ENCODE measurements around the gene DEFB128. TPM values are rescaled to one million over a fixed set of nuclear protein-coding genes. Genes with fewer than 3 reads are reported as not detected.
A peak's percentile ranks its signal among the peaks of the same experiment; 100 is the strongest.

Gene DEFB128
- total and polyA plus RNA-seq, 2 donors (not counting 1 experiment from before 2014, with no cell fraction given) = not detected

- H3K27ac ChIP-seq (ENCODE audit: insufficient read depth, low read length) = no peak overlapping the region
- no peak overlapping the region for H3K4me2 ChIP-seq (ENCODE audit: extremely low read depth, insufficient read depth, low read length)
- no peaks in the 10 kb centered on the region for H4K20me1 ChIP-seq (ENCODE audit: control insufficient read depth, extremely low read depth, insufficient read depth, low read length)
- no peaks in the 10 kb centered on the region for H3K4me1 ChIP-seq (ENCODE audit: control insufficient read depth, extremely low read depth, insufficient read depth, low read length)
- no peak overlapping the region for H3K9ac ChIP-seq (ENCODE audit: insufficient read depth, low read length)
- no peak overlapping the region for H2AFZ ChIP-seq (ENCODE audit: low read length)
- H3K79me2 ChIP-seq (ENCODE audit: control insufficient read depth, insufficient read depth, low read length) = no peaks in the 10 kb centered on the region
- TF ChIP-seq EZH2 (IDR thresholded peaks at IDR 0.05; ENCODE audit: low read length, missing control alignments) = no peak
- TF ChIP-seq, protein P1, sequence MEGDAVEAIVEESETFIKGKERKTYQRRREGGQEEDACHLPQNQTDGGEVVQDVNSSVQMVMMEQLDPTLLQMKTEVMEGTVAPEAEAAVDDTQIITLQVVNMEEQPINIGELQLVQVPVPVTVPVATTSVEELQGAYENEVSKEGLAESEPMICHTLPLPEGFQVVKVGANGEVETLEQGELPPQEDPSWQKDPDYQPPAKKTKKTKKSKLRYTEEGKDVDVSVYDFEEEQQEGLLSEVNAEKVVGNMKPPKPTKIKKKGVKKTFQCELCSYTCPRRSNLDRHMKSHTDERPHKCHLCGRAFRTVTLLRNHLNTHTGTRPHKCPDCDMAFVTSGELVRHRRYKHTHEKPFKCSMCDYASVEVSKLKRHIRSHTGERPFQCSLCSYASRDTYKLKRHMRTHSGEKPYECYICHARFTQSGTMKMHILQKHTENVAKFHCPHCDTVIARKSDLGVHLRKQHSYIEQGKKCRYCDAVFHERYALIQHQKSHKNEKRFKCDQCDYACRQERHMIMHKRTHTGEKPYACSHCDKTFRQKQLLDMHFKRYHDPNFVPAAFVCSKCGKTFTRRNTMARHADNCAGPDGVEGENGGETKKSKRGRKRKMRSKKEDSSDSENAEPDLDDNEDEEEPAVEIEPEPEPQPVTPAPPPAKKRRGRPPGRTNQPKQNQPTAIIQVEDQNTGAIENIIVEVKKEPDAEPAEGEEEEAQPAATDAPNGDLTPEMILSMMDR (conservative IDR thresholded peaks at IDR 0.05 in 1 of 2, IDR thresholded peaks at IDR 0.05 in 1 of 2; ENCODE audit: low read depth in 1 of 2, low read length in 2 of 2) = no peak
- no peaks in the 10 kb centered on the region for H3K27me3 ChIP-seq (ENCODE audit: control insufficient read depth, insufficient read depth, low read length)
- H3K4me3 ChIP-seq (replicated peaks in 1 of 4; ENCODE audit: control extremely low read depth in 1 of 4, insufficient read depth in 1 of 4, low read depth in 3 of 4, low read length in 4 of 4) = no peak overlapping the region
- DNase-seq (ENCODE audit: low read depth in 2 of 2) = no peak
- H3K36me3 ChIP-seq (ENCODE audit: control insufficient read depth, insufficient read depth, low read length) = no peaks in the 10 kb centered on the region
- no peaks in the 10 kb centered on the region for H3K9me3 ChIP-seq (ENCODE audit: control insufficient read depth, insufficient read depth, low read depth, low read length)
Measured at GRCh38 chr20:221258-221830, 31.8 kb upstream of the DEFB128 start.

DNA sequence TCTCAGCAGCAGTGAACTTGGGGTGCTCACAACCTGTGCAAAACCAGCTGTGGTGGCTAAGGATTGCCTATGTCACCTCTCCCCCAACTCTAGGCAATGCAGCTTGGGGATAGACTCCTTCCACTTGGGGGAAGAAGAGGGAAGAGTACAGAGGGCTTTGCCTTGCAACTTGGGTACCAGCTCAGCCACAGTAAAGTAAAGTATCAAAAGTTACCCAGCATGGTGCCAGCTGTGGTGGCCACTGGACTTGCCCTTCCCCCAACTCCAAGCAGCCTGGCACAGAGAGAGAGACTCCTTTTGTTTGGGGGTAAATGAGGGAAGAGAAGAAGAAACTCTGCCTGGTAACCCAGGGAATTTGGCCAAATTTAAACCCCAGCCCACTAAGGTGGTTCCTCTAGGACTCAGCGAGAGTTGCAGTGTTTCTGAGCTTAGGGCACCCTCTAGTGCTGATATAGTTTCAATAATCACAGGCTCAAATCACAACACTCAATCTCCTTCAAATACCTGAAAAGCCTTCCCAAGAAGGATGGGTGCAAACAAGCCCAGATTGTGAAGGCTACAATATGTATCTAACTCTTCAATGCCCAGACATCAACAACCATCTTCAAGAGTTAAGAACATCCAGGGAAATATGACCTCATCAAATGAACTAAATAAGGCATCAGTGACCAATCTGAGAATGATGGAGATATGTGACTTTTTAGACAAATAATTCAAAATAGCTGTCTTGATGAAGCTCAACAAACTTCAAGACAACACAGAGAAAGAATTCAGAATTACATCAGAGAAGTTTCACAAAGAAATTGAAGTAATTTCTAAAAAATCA, 30.0 kb upstream of the DEFB128 start:
- H3K4me2 ChIP-seq (ENCODE audit: extremely low read depth, insufficient read depth, low read length) = no peak overlapping the region
- no peaks in the 10 kb centered on the region for H3K79me2 ChIP-seq (ENCODE audit: control insufficient read depth, insufficient read depth, low read length)
- no peak overlapping the region for H3K4me3 ChIP-seq (replicated peaks in 1 of 4; ENCODE audit: control extremely low read depth in 1 of 4, insufficient read depth in 1 of 4, low read depth in 3 of 4, low read length in 4 of 4)
- H3K36me3 ChIP-seq (ENCODE audit: control insufficient read depth, insufficient read depth, low read length) = no peaks in the 10 kb centered on the region
- no peaks in the 10 kb centered on the region for H3K9me3 ChIP-seq (ENCODE audit: control insufficient read depth, insufficient read depth, low read depth, low read length)
- H4K20me1 ChIP-seq (ENCODE audit: control insufficient read depth, extremely low read depth, insufficient read depth, low read length) = no peaks in the 10 kb centered on the region
- no peaks in the 10 kb centered on the region for H3K27me3 ChIP-seq (ENCODE audit: control insufficient read depth, insufficient read depth, low read length)
- H3K9ac ChIP-seq (ENCODE audit: insufficient read depth, low read length) = no peak overlapping the region
- TF ChIP-seq, protein P1 (conservative IDR thresholded peaks at IDR 0.05 in 1 of 2, IDR thresholded peaks at IDR 0.05 in 1 of 2; ENCODE audit: low read depth in 1 of 2, low read length in 2 of 2) = peak; percentile 28 to 33
- TF ChIP-seq EZH2 (IDR thresholded peaks at IDR 0.05; ENCODE audit: low read length, missing control alignments) = no peak
- DNase-seq (ENCODE audit: low read depth in 2 of 2) = peak; percentile 0 to 22
- no peak overlapping the region for H3K27ac ChIP-seq (ENCODE audit: insufficient read depth, low read length)
- H2AFZ ChIP-seq (ENCODE audit: low read length) = no peak overlapping the region
- H3K4me1 ChIP-seq (ENCODE audit: control insufficient read depth, extremely low read depth, insufficient read depth, low read length) = no peaks in the 10 kb centered on the region

- H3K79me2 ChIP-seq (ENCODE audit: control insufficient read depth, insufficient read depth, low read length) = no peaks in the 10 kb centered on the region
- no peak overlapping the region for H3K4me2 ChIP-seq (ENCODE audit: extremely low read depth, insufficient read depth, low read length)
- no peaks in the 10 kb centered on the region for H4K20me1 ChIP-seq (ENCODE audit: control insufficient read depth, extremely low read depth, insufficient read depth, low read length)
- no peaks in the 10 kb centered on the region for H3K9me3 ChIP-seq (ENCODE audit: control insufficient read depth, insufficient read depth, low read depth, low read length)
- DNase-seq (ENCODE audit: low read depth in 2 of 2) = no peak
- H2AFZ ChIP-seq (ENCODE audit: low read length) = no peak overlapping the region
- H3K27ac ChIP-seq (ENCODE audit: insufficient read depth, low read length) = no peak overlapping the region
- H3K9ac ChIP-seq (ENCODE audit: insufficient read depth, low read length) = no peak overlapping the region
- H3K27me3 ChIP-seq (ENCODE audit: control insufficient read depth, insufficient read depth, low read length) = no peaks in the 10 kb centered on the region
- no peak for TF ChIP-seq EZH2 (IDR thresholded peaks at IDR 0.05; ENCODE audit: low read length, missing control alignments)
- TF ChIP-seq, protein P1 (conservative IDR thresholded peaks at IDR 0.05 in 1 of 2, IDR thresholded peaks at IDR 0.05 in 1 of 2; ENCODE audit: low read depth in 1 of 2, low read length in 2 of 2) = no peak
- no peak overlapping the region for H3K4me3 ChIP-seq (replicated peaks in 1 of 4; ENCODE audit: control extremely low read depth in 1 of 4, insufficient read depth in 1 of 4, low read depth in 3 of 4, low read length in 4 of 4)
- no peaks in the 10 kb centered on the region for H3K4me1 ChIP-seq (ENCODE audit: control insufficient read depth, extremely low read depth, insufficient read depth, low read length)
- no peaks in the 10 kb centered on the region for H3K36me3 ChIP-seq (ENCODE audit: control insufficient read depth, insufficient read depth, low read length)
Measured at GRCh38 chr20:217266-217665, 27.8 kb upstream of the DEFB128 start.

All from fibroblast of lung (primary cell).